Loucy (cell line): ENCODE results near the gene SNX25.

Source experiments
- CTCF ChIP-seq: fragments of 200-600 bp; sonication (generic); conservative IDR thresholded peaks from 2 replicates; pipeline ENCODE4 v1.5.1; 2014; ENCODE audit warnings: mild to moderate bottlenecking, antibody characterized with exemption, low read length
- EZH2phosphoT487 ChIP-seq: fragments of 200-600 bp; IDR thresholded peaks from 2 replicates; pipeline ENCODE4 v1.6.1; 2018; ENCODE audit warnings: antibody characterized with exemption, mild to moderate bottlenecking, moderate library complexity, borderline replicate concordance

GRCh38 chr4:185221912-185222311 lies 12.5 kb downstream of the SNX25 start:
- no peak for TF ChIP-seq CTCF
- TF ChIP-seq EZH2phosphoT487: no peak
